NOMO-1 treated with DMSO at 0.1 percent for 48 hours (cell line): ENCODE measurements around the gene DNAJC11.

ENCODE experiments used
- DNase-seq: peaks from one replicate; lab custom pipeline; 2025; ENCODE audit not compliant: unreplicated experiment; lab: John Stamatoyannopoulos, UW

DNAJC11 gene

DNA sequence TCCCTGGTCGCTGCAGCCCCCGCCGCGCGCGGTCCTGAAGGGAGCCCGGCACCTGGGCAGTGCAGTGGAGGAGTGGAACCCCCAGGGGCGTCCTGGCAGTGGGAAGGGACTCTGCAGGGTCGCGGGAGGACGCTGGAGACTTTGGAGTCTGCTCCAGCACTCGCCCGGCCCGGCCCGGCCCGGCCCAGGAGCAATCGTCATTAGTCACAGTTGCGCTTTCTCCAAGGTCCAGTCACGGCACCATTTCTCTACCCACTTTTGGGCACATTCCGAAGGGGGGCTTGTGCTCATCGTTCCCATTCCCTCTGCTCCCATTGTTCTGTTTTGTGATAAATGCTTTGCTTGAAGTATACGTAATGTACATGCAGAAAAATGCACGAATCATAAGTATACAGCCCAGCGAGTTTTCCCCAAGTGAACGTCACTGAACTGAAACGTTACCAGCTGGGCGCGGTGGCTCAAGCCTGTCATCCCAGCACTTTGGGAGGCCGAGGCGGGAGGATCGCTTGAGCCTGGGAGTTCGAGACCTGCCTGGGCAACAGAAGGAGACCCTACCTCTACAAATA is 75.9 kb downstream of the DNAJC11 start:
- peak; percentile 14 for DNase-seq

DNA sequence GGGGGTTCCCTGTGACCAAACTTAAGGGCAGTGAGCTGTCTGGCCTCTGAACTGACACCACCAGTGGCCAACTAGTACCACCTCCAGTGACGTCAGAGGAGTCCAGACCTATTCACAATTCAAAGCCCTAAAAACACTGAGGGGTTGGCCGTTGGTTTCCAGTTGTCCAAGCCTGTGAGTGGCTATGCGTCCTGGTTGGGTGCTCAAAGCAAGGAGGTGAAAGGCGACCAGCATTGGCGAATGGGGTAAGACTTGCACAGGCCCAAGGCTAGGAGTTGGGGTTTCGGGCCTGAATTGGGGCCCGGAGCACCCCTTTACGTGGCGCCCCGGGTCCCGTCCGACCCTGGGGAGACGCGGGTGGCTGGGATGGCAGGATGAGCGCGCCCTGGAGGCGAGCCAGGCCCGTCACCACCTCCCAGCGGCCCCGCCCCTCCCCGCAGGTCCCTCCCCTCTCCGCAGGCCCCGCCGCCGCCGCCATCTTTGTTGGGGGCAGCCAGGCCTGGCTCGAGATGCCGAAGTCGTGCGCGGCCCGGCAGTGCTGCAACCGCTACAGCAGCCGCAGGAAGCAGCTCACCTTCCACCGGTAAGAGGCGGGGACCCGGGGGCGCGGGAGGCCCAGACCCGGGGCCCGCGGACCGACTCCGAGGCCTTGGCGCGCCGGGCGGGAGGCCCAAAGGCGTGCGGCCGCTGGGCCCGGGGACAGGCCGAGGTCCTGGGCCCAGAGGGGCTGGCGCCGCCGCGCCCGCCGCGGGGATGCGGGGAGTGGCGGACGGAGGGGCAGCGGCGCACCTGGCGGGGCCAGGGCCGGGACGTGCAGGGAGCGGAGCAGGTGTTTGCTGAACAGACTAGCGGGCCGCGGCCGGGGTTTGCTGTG is 76.7 kb downstream of the DNAJC11 start, which contains the start of gene THAP3:
TSS of gene THAP3 (plus strand) at position 159 of the 874 bp plus-strand sequence. CDS start at position 510, 351 bp downstream.
- peak; percentile 49 for DNase-seq

DNA sequence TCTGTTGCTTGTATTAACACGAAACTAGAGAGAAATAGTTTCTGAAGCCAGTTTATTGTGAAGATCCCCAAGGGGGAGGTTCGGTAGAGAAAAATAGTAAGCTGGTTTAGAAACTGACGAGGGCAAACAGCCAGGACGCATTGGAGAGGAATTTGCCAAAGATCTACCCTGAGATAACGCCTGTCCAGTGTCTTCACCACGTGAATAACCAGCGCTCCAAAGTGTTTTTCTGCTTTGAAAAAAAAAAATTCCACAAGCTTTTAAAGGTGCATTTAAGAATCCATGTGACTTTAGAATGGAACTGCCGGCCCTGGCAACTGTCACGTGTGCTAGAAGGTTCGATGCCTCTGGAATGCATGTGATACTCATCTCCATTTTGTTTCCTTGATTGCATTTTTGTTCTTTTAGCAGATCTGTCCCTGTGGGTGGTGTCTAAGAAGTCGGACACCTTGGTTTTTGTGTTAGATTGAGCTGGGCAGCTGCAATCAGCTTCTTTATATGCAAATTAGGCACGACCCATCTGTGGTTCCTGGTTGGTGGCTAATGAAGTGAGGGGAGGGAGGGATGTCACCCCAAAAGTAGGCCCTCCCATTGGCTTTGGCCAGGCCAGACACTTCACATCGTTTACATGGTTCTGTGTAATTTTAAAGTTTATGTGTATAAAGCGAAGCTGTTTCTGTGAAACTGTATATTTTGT is 78.2 kb downstream of the DNAJC11 start:
- no peak for DNase-seq

DNA sequence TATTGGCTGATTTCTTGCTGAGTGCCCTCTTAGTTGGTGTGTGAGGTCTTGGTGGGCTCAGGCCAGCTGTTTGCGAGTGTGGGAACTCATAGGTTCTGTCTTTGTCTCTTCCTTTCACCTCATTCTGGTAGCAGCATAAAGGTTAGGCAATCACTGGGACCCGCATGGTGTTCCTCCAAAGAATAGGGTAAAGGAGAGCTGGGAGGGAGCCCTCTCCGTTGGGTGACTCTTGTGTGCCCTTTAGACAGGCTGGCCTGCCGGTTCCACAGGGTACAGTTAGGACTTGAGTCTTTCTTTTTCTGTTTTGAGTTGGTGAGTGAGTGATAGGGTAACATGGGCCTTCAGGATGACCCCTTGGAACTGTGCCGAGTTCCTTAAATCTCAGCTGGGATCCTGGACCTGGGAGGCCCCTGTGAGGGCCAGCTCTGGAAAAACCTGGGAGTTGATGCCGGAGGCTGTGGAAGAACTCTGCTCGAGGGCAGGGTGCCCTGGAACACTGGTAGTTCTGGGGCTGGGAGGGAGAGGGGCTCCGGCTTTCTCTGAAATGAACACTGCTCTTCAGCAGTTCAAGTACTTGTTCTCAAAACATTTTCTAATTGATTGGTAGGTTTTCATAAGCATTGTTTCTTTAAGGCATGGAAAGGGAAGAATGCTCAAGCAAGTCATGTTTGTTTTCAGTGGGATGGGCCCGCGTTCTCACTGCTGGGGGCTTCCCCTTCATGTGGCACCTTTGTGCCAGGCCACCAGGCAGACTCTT is 79.0 kb downstream of the DNAJC11 start:
- no peak for DNase-seq

DNA sequence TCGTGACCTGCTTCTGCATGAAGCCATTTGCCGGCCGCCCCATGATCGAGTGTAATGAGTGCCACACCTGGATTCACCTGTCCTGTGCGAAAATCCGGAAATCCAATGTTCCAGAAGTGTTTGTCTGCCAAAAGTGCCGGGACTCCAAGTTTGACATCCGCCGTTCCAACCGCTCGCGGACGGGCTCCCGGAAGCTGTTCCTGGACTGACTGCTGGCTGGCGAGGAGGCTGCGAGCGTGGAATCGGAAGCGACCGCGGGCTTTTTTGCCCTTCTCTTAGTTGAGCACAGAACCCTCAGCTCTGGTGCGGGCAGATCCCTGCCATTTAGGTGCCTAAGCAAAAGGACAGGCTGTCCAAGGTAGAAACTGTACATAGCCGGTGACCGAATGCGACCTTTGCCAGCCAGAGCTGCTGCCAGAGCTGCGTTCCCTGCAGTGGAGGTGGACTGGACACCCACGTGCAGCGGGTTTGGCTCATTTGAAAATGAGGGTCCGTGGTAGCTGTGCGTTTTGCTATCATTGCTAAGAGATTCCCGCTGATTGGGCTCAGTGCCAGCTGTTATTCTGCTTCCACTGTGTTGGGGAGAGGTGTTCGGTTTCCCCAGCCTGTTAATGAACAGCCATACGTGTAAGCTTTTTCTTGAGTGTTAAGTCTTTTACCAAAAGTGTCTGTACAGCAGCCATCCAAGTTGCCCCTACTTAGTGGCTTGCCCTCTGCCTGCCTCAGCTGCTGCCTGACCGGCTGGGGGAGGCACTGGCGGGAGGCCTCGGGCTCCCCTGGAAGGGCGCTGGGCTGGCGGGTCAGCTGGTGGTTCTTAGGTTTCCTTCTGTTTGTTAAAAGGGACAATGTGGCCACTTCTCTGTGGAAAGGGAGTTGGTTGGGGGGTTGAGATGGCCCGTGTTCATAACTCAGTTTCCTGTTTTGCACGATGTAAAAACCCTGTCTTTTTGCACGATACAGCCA is 79.9 kb downstream of the DNAJC11 start:
- DNase-seq: no peak

DNA sequence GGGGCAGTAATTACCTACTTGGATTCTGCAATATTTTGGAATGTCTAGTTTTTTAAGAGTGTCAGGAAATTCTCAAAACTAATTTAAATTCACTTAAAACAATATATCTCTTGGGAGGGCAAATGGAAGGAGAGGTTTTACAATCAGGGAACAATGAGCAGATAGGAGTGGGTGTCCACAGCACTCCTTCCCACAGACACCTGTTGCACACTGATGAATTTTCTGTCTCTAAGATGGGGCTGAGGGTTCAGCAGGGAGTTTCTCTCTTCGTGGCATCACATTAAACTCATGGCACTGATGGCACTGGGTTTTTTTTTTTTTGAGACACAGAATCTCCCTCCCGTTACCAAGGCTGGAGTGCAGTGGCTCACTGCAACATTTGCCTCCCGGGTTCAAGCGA is 82.6 kb downstream of the DNAJC11 start:
- no peak for DNase-seq

DNA sequence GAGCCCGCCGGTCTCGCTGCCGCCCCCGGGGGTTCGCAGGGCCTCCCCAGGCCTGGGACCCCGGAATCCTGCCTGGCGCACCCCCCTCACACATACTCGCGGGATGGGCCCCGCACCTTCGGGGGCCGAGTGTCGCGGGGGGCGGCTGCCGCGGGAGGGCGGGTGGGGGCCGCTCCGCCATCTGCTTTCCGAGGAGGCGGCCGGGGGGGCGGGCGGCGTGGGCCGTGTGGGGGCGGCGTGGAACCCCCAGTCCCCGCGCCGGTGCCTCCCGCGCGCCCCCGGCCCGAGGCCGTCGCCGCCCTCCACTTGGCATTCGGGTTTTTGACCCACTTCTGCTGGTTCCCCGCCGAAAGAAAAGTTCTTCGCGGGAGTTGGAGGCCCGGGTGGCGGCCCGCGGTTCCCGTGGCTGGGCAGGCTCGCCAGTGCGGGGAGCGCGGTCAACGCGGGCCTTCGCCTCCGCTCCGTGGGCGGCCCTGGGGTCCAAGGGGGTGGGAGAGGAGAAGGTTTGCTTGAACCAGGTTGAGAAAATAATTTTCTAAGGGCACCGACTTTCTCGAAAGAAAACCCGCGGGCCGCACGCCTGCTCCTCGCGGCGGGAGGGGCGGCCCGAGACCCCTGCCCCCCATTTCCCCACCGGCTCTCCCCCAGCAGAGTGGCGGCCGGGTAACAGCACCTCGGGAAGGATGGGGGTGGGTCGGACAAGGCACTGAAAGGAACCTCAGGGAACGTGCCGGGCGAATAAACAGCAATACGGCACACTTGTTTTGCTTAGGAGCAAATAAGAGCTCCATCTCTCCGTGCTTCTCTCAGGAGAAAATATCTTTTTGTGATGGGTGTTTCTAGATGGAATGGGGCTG is 86.5 kb downstream of the DNAJC11 start:
- DNase-seq: no peak

DNA sequence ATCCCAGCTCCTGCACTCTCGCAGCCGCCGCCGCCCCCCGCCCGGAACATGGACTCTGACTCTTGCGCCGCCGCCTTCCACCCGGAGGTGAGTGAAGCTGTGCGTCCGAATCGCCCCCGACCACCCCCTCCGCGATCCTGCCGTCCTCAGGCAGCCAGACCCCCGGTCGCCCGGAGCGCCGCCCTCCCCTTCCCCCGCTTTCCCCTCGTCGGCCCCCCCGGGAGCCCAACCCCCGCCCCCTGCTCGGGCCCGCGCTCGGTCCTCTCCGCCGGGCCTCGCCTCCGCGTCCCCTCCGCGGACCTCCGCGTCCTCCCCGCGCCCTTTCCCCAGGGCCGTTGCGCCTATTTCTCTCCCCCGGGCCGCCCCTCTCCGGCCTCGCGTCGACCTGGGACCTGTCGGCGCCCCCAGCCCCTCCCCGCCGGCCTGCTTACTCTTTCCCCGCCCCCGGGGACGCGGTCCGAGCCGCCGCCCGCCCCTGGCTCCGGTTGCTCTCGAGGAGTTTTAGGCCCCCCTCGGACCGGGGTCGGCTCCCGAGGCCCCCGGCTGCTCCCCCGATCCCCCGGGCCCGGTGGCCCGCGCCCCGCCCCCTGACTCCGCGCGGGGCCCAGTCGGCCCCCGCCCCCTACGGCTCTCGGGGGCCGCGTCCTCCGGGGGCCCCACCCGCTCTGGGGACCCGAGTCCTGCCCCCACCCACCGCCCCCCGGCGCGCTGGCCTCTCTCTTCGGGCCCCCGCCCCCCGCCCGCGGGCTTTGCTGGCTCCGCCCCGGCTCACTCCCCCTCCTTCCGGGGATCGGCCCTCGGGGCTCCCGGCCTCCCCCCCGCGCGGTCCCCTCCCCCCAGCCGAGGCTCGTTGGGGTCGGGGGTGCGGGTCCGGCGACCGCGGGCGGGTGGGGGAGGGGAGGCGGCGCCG is 87.3 kb downstream of the DNAJC11 start:
- peak; percentile 12 for DNase-seq

DNA sequence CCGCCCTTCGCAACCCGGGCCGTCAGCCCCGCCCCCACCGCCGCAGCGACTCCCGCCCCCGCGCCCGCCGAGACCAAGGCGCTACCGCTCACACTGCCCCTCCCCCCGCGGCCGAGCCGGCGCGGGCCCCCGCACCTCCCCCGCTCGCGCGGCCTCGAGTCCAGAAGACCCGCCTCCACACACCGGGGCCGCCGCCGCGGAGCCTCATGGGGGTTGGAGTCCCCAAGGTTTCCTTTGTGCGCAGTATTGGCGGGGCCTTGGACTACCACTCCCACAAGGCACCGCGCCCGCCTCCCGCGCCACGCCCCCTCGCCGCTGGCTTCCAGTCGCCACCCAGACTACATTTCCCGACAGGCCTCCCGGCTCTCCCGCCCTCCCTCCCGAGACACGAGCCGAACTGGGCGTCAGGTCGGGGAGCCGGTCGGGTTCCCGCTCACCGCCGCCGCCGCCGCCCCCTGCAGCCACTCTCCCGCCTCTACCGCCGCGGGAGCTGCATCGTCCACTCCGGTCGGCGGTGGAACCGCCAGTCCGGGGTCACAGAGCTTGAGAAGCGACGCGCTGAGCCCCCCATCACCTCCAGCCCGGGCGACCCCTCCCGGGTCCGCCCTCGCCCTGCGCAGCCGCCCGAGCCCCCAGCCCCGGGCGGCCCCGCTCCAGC is 88.1 kb downstream of the DNAJC11 start, which contains the start of gene PHF13:
TSS of gene PHF13 (plus strand) at position 371 of the 658 bp plus-strand sequence. CDS start 336 bp downstream, outside the sequence.
- DNase-seq: peak; percentile 96

DNA sequence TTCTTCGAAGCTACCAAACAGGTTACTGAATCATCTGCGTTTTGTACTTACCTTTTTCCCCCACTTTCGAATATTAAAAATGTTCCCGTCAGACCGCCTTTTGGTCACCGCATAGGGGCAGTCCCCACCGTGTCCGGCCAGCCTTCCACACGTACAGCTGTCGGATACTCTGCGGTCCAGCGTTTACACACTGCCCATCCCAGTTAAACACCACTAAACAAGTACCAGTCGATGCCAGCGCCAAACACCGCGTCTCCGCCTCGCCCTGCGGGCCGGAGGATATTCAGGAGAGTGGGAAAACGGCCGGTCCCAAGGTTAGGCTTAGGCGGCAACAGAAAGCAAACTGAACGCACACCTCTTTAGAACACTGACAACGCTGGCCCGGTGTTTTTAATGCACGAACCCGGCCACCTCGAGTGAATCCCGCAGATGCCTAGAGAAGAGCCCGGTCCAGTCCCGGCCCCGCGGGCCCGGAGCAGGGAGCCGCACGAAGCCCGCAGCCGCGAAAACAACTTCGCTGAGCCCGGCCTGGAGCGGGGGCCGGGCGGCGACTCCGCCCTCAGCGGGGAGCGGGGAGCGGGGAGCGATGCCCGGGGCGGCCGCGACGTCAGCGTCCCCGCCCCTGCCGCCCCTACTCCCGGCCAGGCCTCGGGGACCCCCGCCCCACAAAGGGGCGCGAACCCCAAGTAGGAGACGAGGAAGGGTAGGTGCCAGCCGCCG is 88.8 kb downstream of the DNAJC11 start:
- DNase-seq: peak; percentile 35

DNA sequence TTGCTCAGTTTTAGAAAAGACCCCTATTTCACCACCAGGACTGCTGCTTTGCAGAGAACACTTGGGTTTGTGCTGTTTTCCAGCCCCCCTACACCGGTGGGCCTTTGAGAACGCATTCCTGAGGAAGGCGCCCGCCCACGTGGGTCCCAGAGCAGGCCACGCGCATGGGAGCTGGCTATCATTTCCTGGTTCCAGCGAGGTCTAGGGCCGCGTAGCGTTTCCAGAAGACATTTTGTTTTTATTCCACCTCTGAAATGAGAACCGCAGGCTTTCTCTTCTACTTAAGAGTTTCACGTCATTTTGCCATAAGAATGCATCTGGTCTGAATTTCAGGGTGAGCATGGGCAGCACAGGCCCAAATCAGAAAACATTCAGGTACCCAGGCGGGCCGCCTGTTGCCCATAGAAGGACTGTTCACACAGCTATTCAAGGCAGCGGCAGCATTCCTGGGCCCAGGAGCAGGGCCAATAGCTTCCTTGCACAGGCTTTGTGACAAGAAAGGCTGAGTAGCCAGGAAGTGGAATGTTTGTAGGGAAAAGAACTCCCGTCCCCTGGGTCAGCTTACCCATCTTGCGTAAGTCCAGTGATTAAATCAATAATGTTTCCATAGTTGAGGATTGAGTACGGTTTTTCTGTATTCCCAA is 97.6 kb downstream of the DNAJC11 start:
- no peak for DNase-seq

DNA sequence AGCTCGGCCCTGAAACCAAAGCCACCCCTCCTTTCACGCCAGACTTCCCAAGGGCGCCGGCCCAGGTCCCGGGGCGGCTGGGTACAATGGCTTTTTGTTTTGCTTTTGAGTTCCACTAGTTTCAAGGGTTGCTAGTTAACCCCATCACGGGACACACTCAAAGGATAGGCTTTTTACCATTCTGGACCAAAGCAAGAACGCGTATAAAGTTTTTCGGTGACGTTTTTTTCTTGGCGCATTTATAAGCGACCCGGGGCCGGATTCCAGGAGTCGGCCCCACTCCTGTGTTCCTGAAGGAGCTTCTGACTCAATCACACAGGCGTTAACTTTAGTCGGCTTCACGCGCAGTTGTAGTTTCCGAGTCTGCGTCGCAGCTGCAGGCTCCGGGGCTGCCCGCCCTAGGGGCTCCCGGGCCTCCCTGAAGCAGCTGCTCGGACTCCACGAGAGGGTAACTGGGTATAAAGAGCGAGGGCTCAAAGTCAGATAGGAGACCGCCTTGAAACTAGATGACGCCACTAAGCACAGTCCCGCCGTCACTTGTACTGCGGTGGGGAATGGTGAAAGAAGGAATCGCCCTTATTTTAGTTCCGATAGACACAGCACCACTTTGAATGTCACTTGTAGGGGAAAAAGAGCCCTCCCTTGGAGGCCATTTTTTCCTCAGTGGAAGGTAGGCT is 98.2 kb downstream of the DNAJC11 start:
- DNase-seq: peak; percentile 62

DNA sequence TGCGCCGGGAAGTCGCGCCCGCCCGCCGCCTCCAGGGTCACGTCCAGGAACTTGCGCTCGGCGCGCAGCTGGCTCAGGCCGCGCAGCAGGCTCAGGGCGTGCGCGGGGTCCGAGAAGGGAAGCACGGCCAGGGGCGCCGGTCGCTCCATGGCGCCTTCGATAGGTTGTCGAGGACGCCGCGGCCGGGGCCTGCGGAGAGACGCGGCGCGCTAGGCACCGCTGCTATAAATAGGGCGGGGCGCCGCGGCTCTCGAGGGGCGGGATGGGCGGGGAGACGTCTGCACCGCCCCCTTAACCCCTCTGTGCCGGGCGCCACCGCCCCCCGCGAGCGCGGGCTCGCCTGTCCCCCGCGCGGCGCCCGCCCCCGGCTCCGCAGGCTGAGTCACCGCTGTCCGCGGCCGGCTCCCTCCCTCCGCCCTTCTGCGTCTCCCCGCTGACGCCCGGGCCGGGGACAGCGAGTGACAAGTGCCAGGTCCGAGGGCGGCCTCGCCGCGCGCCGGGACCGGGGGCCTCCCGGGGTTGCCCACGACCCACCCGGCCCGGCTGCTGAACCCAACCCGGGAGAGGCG is 98.9 kb downstream of the DNAJC11 start, which contains the start of gene KLHL21:
TSS of gene KLHL21 (minus strand) at position 201 of the 569 bp plus-strand sequence. CDS start at position 149, 52 bp downstream.
- peak; percentile 83 for DNase-seq

DNA sequence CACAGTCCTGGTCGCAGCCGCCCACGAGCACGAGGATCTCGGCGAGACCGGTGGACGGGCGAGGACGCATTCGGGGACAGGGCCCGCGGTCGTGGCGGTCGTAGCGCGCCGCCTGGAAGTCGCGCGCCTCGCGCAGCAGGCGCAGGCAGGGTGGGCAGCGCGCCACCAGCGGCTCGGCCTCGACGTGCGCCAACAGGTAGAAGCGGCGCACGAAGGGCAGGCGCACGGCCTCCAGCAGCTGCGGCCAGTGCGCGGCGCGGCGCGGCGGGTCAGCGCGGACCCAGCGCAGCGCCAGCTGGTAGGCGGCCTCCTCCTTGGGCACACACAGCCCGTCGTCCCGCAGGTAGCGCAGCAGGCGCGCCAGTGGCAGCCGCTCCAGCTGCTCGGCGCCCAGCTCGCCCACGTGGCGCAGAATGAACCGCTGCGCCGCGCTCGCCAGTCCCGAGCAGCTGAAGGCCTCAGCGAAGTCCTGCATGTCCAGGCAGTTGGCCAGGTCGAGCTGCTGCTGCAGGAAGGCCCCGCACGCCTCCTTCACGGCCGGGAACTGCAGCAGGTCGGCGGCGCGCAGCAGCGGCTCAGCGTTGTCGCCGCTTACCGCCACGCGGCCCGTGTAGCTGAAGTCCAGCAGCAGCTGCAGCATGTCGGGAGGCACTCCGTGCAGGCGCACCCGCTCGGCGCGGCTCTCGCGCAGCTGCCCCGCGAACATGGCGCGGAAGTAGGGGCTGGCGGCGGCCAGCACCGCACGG is 99.5 kb downstream of the DNAJC11 start:
- DNase-seq: peak; percentile 20
